Panc1 (cell line): Measurements from ENCODE around the gene MKKS. TPM values are rescaled to one million over a fixed set of nuclear protein-coding genes. Genes with fewer than 3 reads are reported as not detected.

Experiments
- ATAC-seq: fragments of 200-7000 bp; cut with Tn5 transposase; 2 replicates; pipeline ENCODE4 v1.9.1; 2020; ENCODE audit warnings: mild to moderate bottlenecking, moderate library complexity
- BruUV-seq: library from RNA; stranded (reverse); fragments of 400-500 nt; replicated peaks from 2 replicates; lab custom pipeline; 2021; lab: Mats Ljungman, UMichigan
- CTCF ChIA-PET: fragments of 300-600 bp; sonication (Branson Sonifier 250); formaldehyde crosslinking; loops from one replicate; lab custom pipeline; 2022; ENCODE audit warnings: antibody characterized with exemption; lab: Charles Lee
- POLR2A ChIA-PET: fragments of 300-600 bp; sonication (Branson Sonifier 250); formaldehyde crosslinking; loops from one replicate; lab custom pipeline; 2022; ENCODE audit warnings: antibody characterized with exemption; lab: Charles Lee
- DNase-seq: peaks from one replicate; pipeline ENCODE4 v3.0.0-alpha.2; 2010; ENCODE audit warnings: low read depth, low spot score
- H3K27ac ChIP-seq: 2 replicates; pipeline ENCODE4 v1.5.1; 2011; ENCODE audit warnings: mild to moderate bottlenecking, low read length, inconsistent platforms
- H3K27me3 ChIP-seq: fragments of 200-500 bp; sonication (Bioruptor generic); 2 replicates; pipeline ENCODE4 v1.6.0; 2014; ENCODE audit warnings: low read length, inconsistent platforms; ENCODE audit not compliant: control insufficient read depth, insufficient read depth
- H3K36me3 ChIP-seq: fragments of 200-500 bp; sonication (Bioruptor generic); 2 replicates; pipeline ENCODE4 v1.5.1; 2014; ENCODE audit warnings: inconsistent platforms, mild to moderate bottlenecking, low read length, moderate library complexity; ENCODE audit not compliant: control insufficient read depth, insufficient read depth
- H3K4me1 ChIP-seq: 2 replicates; pipeline ENCODE4 v1.5.1; 2011; ENCODE audit warnings: inconsistent platforms, mild to moderate bottlenecking, low read length, moderate library complexity; ENCODE audit not compliant: control insufficient read depth, insufficient read depth
- H3K4me3 ChIP-seq, 2 experiments: 2 replicates each; pipeline ENCODE4 v1.5.1; 2011 to 2012; ENCODE audit warnings: low read depth in 2 of 2, low read length in 2 of 2, mild to moderate bottlenecking in 2 of 2, inconsistent platforms in 1 of 2, moderate library complexity in 1 of 2
- H3K9me3 ChIP-seq: fragments of 200-500 bp; sonication (Bioruptor generic); 2 replicates; pipeline ENCODE4 v1.5.1; 2014; ENCODE audit warnings: low read depth, mild to moderate bottlenecking, inconsistent platforms, low read length, moderate library complexity; ENCODE audit not compliant: control insufficient read depth, insufficient read depth
- CTCF ChIP-seq: fragments of 450-650 bp; IDR thresholded peaks from 2 replicates; pipeline ENCODE4 v1.5.1; 2017; ENCODE audit warnings: mild to moderate bottlenecking
- POLR2AphosphoS5 ChIP-seq: IDR thresholded peaks from 2 replicates; pipeline ENCODE4 v1.6.1; 2012; ENCODE audit warnings: mild to moderate bottlenecking, low read depth, low read length, moderate library complexity
- REST ChIP-seq, 2 experiments: IDR thresholded peaks; 2 replicates each; pipeline ENCODE4 v1.6.1; 2011 to 2012; ENCODE audit warnings: low read depth in 2 of 2, control low read depth in 1 of 2, low read length in 1 of 2, mild to moderate bottlenecking in 1 of 2, moderate library complexity in 1 of 2; ENCODE audit not compliant: insufficient read depth in 1 of 2
- SIN3A ChIP-seq: IDR thresholded peaks from 2 replicates; pipeline ENCODE4 v1.6.1; 2012; ENCODE audit warnings: low read depth, mild to moderate bottlenecking, low read length, moderate library complexity, borderline replicate concordance; ENCODE audit not compliant: insufficient read depth
- TCF7L2 ChIP-seq: IDR thresholded peaks from 2 replicates; pipeline ENCODE4 v1.6.1; 2011; ENCODE audit warnings: mild to moderate bottlenecking, low read depth, low read length, inconsistent platforms
- in situ Hi-C: cut with HindIII; loops from 2 replicates; pipeline ENCODE4 v1.10.0; 2016; ENCODE audit warnings: low sequenced_read_pairs, low pct_unique_long_range_greater_than_20kb
- intact Hi-C: fragments of 100-400 bp; cut with micrococcal nuclease; formaldehyde crosslinking; loops from one replicate; pipeline ENCODE4 v1.10.0; 2022; ENCODE audit not compliant: unreplicated experiment
- total RNA-seq: library from RNA; stranded (reverse); gene quantifications from one replicate; pipeline ENCODE4 v1.2.1, GENCODE V29; 2021; ENCODE audit not compliant: unreplicated experiment

Gene MKKS
- total RNA-seq, 1 experiment from 2014 or later: 15.6 TPM

GRCh38 chr20:10362674-10363073 lies 71.3 kb downstream of the MKKS start:
- in situ Hi-C loops: no loop called here
- BruUV-seq: no TSS peak

GRCh38 chr20:10360878-10361277 lies 73.1 kb downstream of the MKKS start:
- in situ Hi-C loops: no loop called here
- POLR2A ChIA-PET: no interaction called here
- Histone ChIP-seq H3K27me3 (peaks cover 2% of the 10 kb centered on the region; the same call in 1 of the 2 replicates), H3K36me3 (no peaks in the 10 kb centered on the region), H3K9me3 (no peaks in the 10 kb centered on the region), H3K27ac (no peak overlapping the region), H3K4me1 (no peaks in the 10 kb centered on the region; the same call in 1 of the 2 replicates), H3K4me3 (no peak overlapping the region)
- intact Hi-C loops: no loop called here
- BruUV-seq: no TSS peak
- TF ChIP-seq TCF7L2: no peak
- no peak for TF ChIP-seq CTCF
- no peak for TF ChIP-seq POLR2AphosphoS5
- no peak for TF ChIP-seq REST (IDR thresholded peaks at IDR 0.05; ENCODE audit: insufficient read depth in 1 of 2, low read depth in 2 of 2, low read length in 1 of 2)
- TF ChIP-seq SIN3A: no peak
- ATAC-seq (no peak), DNase-seq (no peak)
- CTCF ChIA-PET: no interaction called here

More at GRCh38 chr20:10362674-10363073, 71.3 kb downstream of the MKKS start:
- ChIA-PET CTCF (no interaction called here), POLR2A (no interaction called here)
- intact Hi-C loops: no loop called here
- H3K27me3 ChIP-seq: peaks cover 2% of the 10 kb centered on the region; the same call in 1 of the 2 replicates
- no peak for DNase-seq
- H3K27ac ChIP-seq: no peak overlapping the region
- TF ChIP-seq POLR2AphosphoS5: no peak
- TF ChIP-seq CTCF: no peak
- TF ChIP-seq TCF7L2: no peak
- no peak for TF ChIP-seq SIN3A
- no peak for TF ChIP-seq REST (IDR thresholded peaks at IDR 0.05; ENCODE audit: insufficient read depth in 1 of 2, low read depth in 2 of 2, low read length in 1 of 2)
- H3K4me1 ChIP-seq: no peaks in the 10 kb centered on the region; the same call in 1 of the 2 replicates
- H3K4me3 ChIP-seq: no peak overlapping the region
- no peak for ATAC-seq
- no peaks in the 10 kb centered on the region for H3K9me3 ChIP-seq
- no peaks in the 10 kb centered on the region for H3K36me3 ChIP-seq
